ENCODE data around the gene MPDZ. TPM values are rescaled to one million over a fixed set of nuclear protein-coding genes. Genes with fewer than 3 reads are reported as not detected.
A peak's percentile ranks its signal among the peaks of the same experiment; 100 is the strongest.

Gene MPDZ
- 100 to 1,000 TPM in 1 of 2 donors, 10 to 100 TPM in 1; 96.5 to 113 TPM for total RNA-seq
- polyA plus RNA-seq = 10 to 100 TPM; 19.3 to 29.2 TPM
- long read RNA-seq, donor 1, partial matches to known transcripts = 58 of 95 reads
- long read RNA-seq, donor 1, other reads (novel, unspliced or antisense) = 37 of 95 reads
- long read RNA-seq, donor 2, partial matches to known transcripts = 13 of 38 reads
- long read RNA-seq, donor 2, other reads (novel, unspliced or antisense) = 25 of 38 reads

GRCh38 chr9:13279284-13280141, at the start of gene MPDZ:
TSS of gene MPDZ (minus strand) at chr9:13279692. CDS start at chr9:13250315, 29,377 bp downstream.
- ATAC-seq (ENCODE audit: low FRiP score) = peak; percentile 86
- Histone ChIP-seq H3K36me3 (ENCODE audit: control insufficient read depth in 1 of 2, insufficient read depth in 2 of 2, low read length in 1 of 2) (no peaks in the 10 kb centered on the region), H3K4me3 (ENCODE audit: low read length in 2 of 2) (peak within 1 kb of the TSS; percentile 75 to 79), H3K9me3 (ENCODE audit: control insufficient read depth, low read length) (no peaks in the 10 kb centered on the region), H3K27ac (ENCODE audit: low read depth in 1 of 2, low read length in 2 of 2) (peak within 1 kb of the TSS; percentile 92 to 94), H3K4me1 (ENCODE audit: control insufficient read depth in 1 of 2, insufficient read depth in 2 of 2, low read length in 2 of 2) (peaks cover 0 to 4% of the 10 kb centered on the region in 2 donors), H3K27me3 (ENCODE audit: control insufficient read depth in 1 of 2, insufficient read depth in 2 of 2, low read length in 1 of 2) (no peaks in the 10 kb centered on the region)
- intact Hi-C loops (cut with DNase I) = no loop called here
- peak; percentile 72 to 89 for DNase-seq
- WGBS, 2 donors = 4 to 6% methylated on average over 52 to 82 of the region's 82 CpGs

GRCh38 chr9:13324988-13325387, 45.5 kb upstream of the MPDZ start:
- no peaks in the 10 kb centered on the region for H3K4me1 ChIP-seq (ENCODE audit: control insufficient read depth in 1 of 2, insufficient read depth in 2 of 2, low read length in 2 of 2)
- no peak overlapping the region for H3K27ac ChIP-seq (ENCODE audit: low read depth in 1 of 2, low read length in 2 of 2)
- intact Hi-C loops (cut with DNase I) = no loop called here
- no peak for DNase-seq
- no peak overlapping the region for H3K4me3 ChIP-seq (ENCODE audit: low read length in 2 of 2)
- no peak for ATAC-seq (ENCODE audit: low FRiP score)
- no peaks in the 10 kb centered on the region for H3K36me3 ChIP-seq (ENCODE audit: control insufficient read depth in 1 of 2, insufficient read depth in 2 of 2, low read length in 1 of 2)
- peaks cover 2% of the 10 kb centered on the region for H3K9me3 ChIP-seq (ENCODE audit: control insufficient read depth, low read length)
- H3K27me3 ChIP-seq (ENCODE audit: control insufficient read depth in 1 of 2, insufficient read depth in 2 of 2, low read length in 1 of 2) = no peaks in the 10 kb centered on the region
- 93 to 100% methylated on average over 1 of the region's 1 CpG for WGBS, 2 donors

- ATAC-seq (ENCODE audit: low FRiP score) (no peak), DNase-seq (no peak)
- Histone ChIP-seq H3K36me3 (ENCODE audit: control insufficient read depth in 1 of 2, insufficient read depth in 2 of 2, low read length in 1 of 2) (no peaks in the 10 kb centered on the region), H3K4me3 (ENCODE audit: low read length in 2 of 2) (no peak overlapping the region), H3K4me1 (ENCODE audit: control insufficient read depth in 1 of 2, insufficient read depth in 2 of 2, low read length in 2 of 2) (no peaks in the 10 kb centered on the region), H3K9me3 (ENCODE audit: control insufficient read depth, low read length) (peaks cover 2% of the 10 kb centered on the region), H3K27me3 (ENCODE audit: control insufficient read depth in 1 of 2, insufficient read depth in 2 of 2, low read length in 1 of 2) (no peaks in the 10 kb centered on the region), H3K27ac (ENCODE audit: low read depth in 1 of 2, low read length in 2 of 2) (no peak overlapping the region)
- 91 to 93% methylated on average over 29 of the region's 29 CpGs for WGBS, 2 donors
- intact Hi-C loops (cut with DNase I) = no loop called here
These were observed 43.5 kb upstream of the MPDZ start for GRCh38 chr9:13322828-13323550.

- peaks cover 6% of the 10 kb centered on the region for H3K9me3 ChIP-seq (ENCODE audit: control insufficient read depth, low read length)
- WGBS, 2 donors = 93% methylated on average over 4 of the region's 4 CpGs
- no peaks in the 10 kb centered on the region for H3K36me3 ChIP-seq (ENCODE audit: control insufficient read depth in 1 of 2, insufficient read depth in 2 of 2, low read length in 1 of 2)
- no peaks in the 10 kb centered on the region for H3K27me3 ChIP-seq (ENCODE audit: control insufficient read depth in 1 of 2, insufficient read depth in 2 of 2, low read length in 1 of 2)
- intact Hi-C loops (cut with DNase I) = no loop called here
- H3K4me1 ChIP-seq (ENCODE audit: control insufficient read depth in 1 of 2, insufficient read depth in 2 of 2, low read length in 2 of 2) = no peaks in the 10 kb centered on the region
- no peak overlapping the region for H3K27ac ChIP-seq (ENCODE audit: low read depth in 1 of 2, low read length in 2 of 2)
- DNase-seq (no peak), ATAC-seq (ENCODE audit: low FRiP score) (no peak)
- no peak overlapping the region for H3K4me3 ChIP-seq (ENCODE audit: low read length in 2 of 2)
These were observed 38.5 kb upstream of the MPDZ start for GRCh38 chr9:13318027-13318426.

GRCh38 chr9:13296972-13297371, 17.5 kb upstream of the MPDZ start:
- Histone ChIP-seq H3K27ac (ENCODE audit: low read depth in 1 of 2, low read length in 2 of 2) (no peak overlapping the region), H3K4me1 (ENCODE audit: control insufficient read depth in 1 of 2, insufficient read depth in 2 of 2, low read length in 2 of 2) (no peaks in the 10 kb centered on the region), H3K36me3 (ENCODE audit: control insufficient read depth in 1 of 2, insufficient read depth in 2 of 2, low read length in 1 of 2) (no peaks in the 10 kb centered on the region), H3K4me3 (ENCODE audit: low read length in 2 of 2) (no peak overlapping the region), H3K27me3 (ENCODE audit: control insufficient read depth in 1 of 2, insufficient read depth in 2 of 2, low read length in 1 of 2) (no peaks in the 10 kb centered on the region), H3K9me3 (ENCODE audit: control insufficient read depth, low read length) (no peaks in the 10 kb centered on the region)
- intact Hi-C loops (cut with DNase I) = no loop called here
- DNase-seq (no peak), ATAC-seq (ENCODE audit: low FRiP score) (no peak)
- 71 to 80% methylated on average over 1 of the region's 1 CpG for WGBS, 2 donors

- Histone ChIP-seq H3K9me3 (ENCODE audit: control insufficient read depth, low read length) (no peaks in the 10 kb centered on the region), H3K4me1 (ENCODE audit: control insufficient read depth in 1 of 2, insufficient read depth in 2 of 2, low read length in 2 of 2) (no peaks in the 10 kb centered on the region), H3K27me3 (ENCODE audit: control insufficient read depth in 1 of 2, insufficient read depth in 2 of 2, low read length in 1 of 2) (no peaks in the 10 kb centered on the region), H3K4me3 (ENCODE audit: low read length in 2 of 2) (no peak overlapping the region), H3K27ac (ENCODE audit: low read depth in 1 of 2, low read length in 2 of 2) (no peak overlapping the region), H3K36me3 (ENCODE audit: control insufficient read depth in 1 of 2, insufficient read depth in 2 of 2, low read length in 1 of 2) (no peaks in the 10 kb centered on the region)
- DNase-seq (no peak), ATAC-seq (ENCODE audit: low FRiP score) (no peak)
- WGBS, 2 donors = 77 to 87% methylated on average over 1 of the region's 1 CpG
- intact Hi-C loops (cut with DNase I) = no loop called here
These were observed 16.1 kb upstream of the MPDZ start for GRCh38 chr9:13295556-13295955.

GRCh38 chr9:13292782-13293181, 13.3 kb upstream of the MPDZ start:
- intact Hi-C loops (cut with DNase I) = no loop called here
- H3K27me3 ChIP-seq (ENCODE audit: control insufficient read depth in 1 of 2, insufficient read depth in 2 of 2, low read length in 1 of 2) = no peaks in the 10 kb centered on the region
- H3K36me3 ChIP-seq (ENCODE audit: control insufficient read depth in 1 of 2, insufficient read depth in 2 of 2, low read length in 1 of 2) = no peaks in the 10 kb centered on the region
- H3K9me3 ChIP-seq (ENCODE audit: control insufficient read depth, low read length) = no peaks in the 10 kb centered on the region
- H3K27ac ChIP-seq (ENCODE audit: low read depth in 1 of 2, low read length in 2 of 2) = no peak overlapping the region
- 63 to 72% methylated on average over 2 of the region's 2 CpGs for WGBS, 2 donors
- ATAC-seq (ENCODE audit: low FRiP score) = no peak
- no peaks in the 10 kb centered on the region for H3K4me1 ChIP-seq (ENCODE audit: control insufficient read depth in 1 of 2, insufficient read depth in 2 of 2, low read length in 2 of 2)
- no peak for DNase-seq
- H3K4me3 ChIP-seq (ENCODE audit: low read length in 2 of 2) = no peak overlapping the region

- H3K9me3 ChIP-seq (ENCODE audit: control insufficient read depth, low read length) = no peaks in the 10 kb centered on the region
- DNase-seq (no peak), ATAC-seq (ENCODE audit: low FRiP score) (no peak)
- no peaks in the 10 kb centered on the region for H3K4me1 ChIP-seq (ENCODE audit: control insufficient read depth in 1 of 2, insufficient read depth in 2 of 2, low read length in 2 of 2)
- H3K27ac ChIP-seq (ENCODE audit: low read depth in 1 of 2, low read length in 2 of 2) = no peak overlapping the region
- intact Hi-C loops (cut with DNase I) = no loop called here
- 92 to 95% methylated on average over 3 of the region's 3 CpGs for WGBS, 2 donors
- H3K4me3 ChIP-seq (ENCODE audit: low read length in 2 of 2) = no peak overlapping the region
- no peaks in the 10 kb centered on the region for H3K27me3 ChIP-seq (ENCODE audit: control insufficient read depth in 1 of 2, insufficient read depth in 2 of 2, low read length in 1 of 2)
- no peaks in the 10 kb centered on the region for H3K36me3 ChIP-seq (ENCODE audit: control insufficient read depth in 1 of 2, insufficient read depth in 2 of 2, low read length in 1 of 2)
These were observed 12.7 kb upstream of the MPDZ start for GRCh38 chr9:13292158-13292557.

Data from aorta (tissue), 5 donors.